AG04449 (cell line): ENCODE data around the gene C1orf56.
"Not testable (repeated sequence)": the region's sequence is repeated elsewhere in the genome, so short reads cannot be mapped to it uniquely, and the experiment has no call there.

Source experiments
- CTCF ChIA-PET: fragments of 350-600 bp; formaldehyde crosslinking; extraction: SDS; loops from one replicate; lab custom pipeline; 2021; ENCODE audit warnings: antibody characterized with exemption; lab: Yijun Ruan, JAX
- POLR2A ChIA-PET: fragments of 400-600, 350-600 bp; formaldehyde crosslinking; extraction: SDS; loops from one replicate; lab custom pipeline; 2020; ENCODE audit warnings: antibody characterized with exemption, inconsistent platforms; lab: Yijun Ruan, JAX
- DNase-seq: peaks from one replicate; pipeline ENCODE4 v3.0.0-alpha.2; 2010; ENCODE audit warnings: low read depth, low spot score
- H3K4me3 ChIP-seq: 2 replicates; pipeline ENCODE4 v1.5.1; 2011; ENCODE audit warnings: low read depth, mild to moderate bottlenecking, control low read depth, low read length
- CTCF ChIP-seq: IDR thresholded peaks from one replicate; pipeline ENCODE4 v1.5.1; 2011; ENCODE audit warnings: mild to moderate bottlenecking, moderate library complexity, low read length, control low read depth, inconsistent platforms; ENCODE audit not compliant: insufficient read depth; ENCODE audit errors: missing control alignments

Gene C1orf56

DNA sequence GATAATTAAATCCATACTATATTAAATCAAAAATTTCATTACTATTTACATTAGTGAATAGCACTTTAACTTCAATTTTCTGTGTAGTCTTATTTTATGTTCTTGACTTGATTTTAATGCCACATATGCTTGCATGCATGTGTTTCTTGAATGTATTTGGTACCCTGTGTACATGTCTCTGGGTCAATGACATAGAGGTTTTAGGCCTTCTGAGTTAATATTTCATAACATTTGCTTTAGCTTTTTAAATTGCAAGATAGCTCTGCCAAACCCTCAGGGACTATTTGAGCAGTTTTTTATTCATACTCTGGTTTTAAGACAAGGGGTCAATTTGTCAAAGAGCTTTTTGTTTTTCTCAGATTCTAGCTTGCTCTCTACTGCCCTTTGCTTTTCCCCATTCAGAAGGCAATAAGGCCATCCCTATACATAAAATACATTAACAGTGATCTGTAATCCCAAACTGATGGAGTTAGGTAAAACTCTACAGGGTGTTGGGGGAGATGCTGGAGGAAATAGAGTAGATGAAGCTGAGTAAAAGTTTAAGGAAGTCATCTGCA lies 17.6 kb downstream of the C1orf56 start:
- CTCF ChIA-PET = interaction anchor here (1.1 to 2.1 kb wide), 2 partner anchors 16 to 35 kb away, joined by 3 to 7 read pairs; no protein-coding TSS in a partner anchor
- H3K4me3 ChIP-seq = no peak overlapping the region

DNA sequence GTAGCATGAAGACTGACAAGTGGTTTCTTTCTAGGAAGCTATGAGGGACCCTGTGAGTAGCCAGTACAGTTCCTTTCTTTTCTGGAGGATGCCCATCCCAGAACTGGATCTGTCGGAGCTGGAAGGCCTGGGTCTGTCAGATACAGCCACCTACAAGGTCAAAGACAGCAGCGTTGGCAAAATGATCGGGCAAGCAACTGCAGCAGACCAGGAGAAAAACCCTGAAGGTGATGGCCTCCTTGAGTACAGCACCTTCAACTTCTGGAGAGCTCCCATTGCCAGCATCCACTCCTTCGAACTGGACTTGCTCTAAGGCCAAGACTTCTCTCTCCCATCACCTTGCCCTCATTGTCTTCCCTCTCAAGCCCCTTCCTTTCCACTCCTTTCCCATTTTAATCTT lies 19.6 kb downstream of the C1orf56 start:
- DNase-seq = no peak
- TF ChIP-seq CTCF = no peak
- ChIA-PET POLR2A (no interaction called here), CTCF (interaction anchor here (0.8 to 1.6 kb wide), 3 partner anchors 8 to 43 kb away, joined by 3 to 6 read pairs (median 4); partner anchors contain the start of gene CDC42SE1)
- H3K4me3 ChIP-seq = no peak overlapping the region

More for the DNA sequence above, 17.6 kb downstream of the C1orf56 start:
- POLR2A ChIA-PET = interaction anchor here (0.6 kb wide), 1 partner anchor 317 kb away, joined by 3 read pairs; no protein-coding TSS in a partner anchor
- TF ChIP-seq CTCF = no peak
- no peak for DNase-seq

DNA sequence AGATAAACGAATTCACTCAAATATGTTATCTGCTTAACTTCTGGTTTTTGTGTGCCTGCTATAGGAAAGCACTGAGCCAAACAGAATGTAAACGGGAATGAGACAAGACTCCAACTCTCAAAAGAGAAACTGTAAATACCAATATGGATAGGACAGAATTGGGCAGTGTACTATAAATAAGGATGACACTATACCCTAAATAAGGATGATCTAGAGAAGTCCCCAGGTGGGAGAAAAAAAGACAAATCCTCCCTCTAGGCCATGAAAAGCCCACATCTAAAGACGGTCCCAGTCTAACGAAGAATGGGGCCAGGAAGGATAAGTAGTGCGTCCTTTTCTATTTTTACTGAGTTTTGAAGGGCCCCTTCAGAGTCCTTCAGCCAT lies 21.5 kb downstream of the C1orf56 start:
- no peak overlapping the region for H3K4me3 ChIP-seq
- ChIA-PET POLR2A (no interaction called here), CTCF (no interaction called here)
- DNase-seq = no peak
- no peak for TF ChIP-seq CTCF

GRCh38 chr1:151070474-151071276 lies 23.1 kb downstream of the C1orf56 start, which contains the start of gene GABPB2:
GABPB2 (plus strand) TSS chr1:151070761; CDS start chr1:151088190, 17,429 bp downstream.
- peak; percentile 94 for TF ChIP-seq CTCF
- H3K4me3 ChIP-seq = peak within 1 kb of the TSS; percentile 80
- CTCF ChIA-PET = interaction anchor here (0.7 to 4.7 kb wide), 14 partner anchors 9 to 103 kb away, joined by 3 to 44 read pairs (median 4); partner anchors contain the start of genes C1orf56, CDC42SE1 and MLLT11
- POLR2A ChIA-PET = interaction anchor here (0.6 to 1.0 kb wide), 3 partner anchors 8 to 13 kb away, joined by 3 to 5 read pairs (median 3); partner anchors contain the start of gene CDC42SE1
- DNase-seq = peak; percentile 89

GRCh38 chr1:151072224-151072623 lies 24.7 kb downstream of the C1orf56 start:
- H3K4me3 ChIP-seq = no peak overlapping the region
- ChIA-PET POLR2A (no interaction called here), CTCF (interaction anchor here (0.8 to 4.7 kb wide), 14 partner anchors 11 to 93 kb away, joined by 3 to 44 read pairs (median 4); partner anchors contain the start of genes CDC42SE1, MLLT11 and TNFAIP8L2)
- no peak for TF ChIP-seq CTCF
- no peak for DNase-seq

- ChIA-PET CTCF (interaction anchor here (1.1 to 9.5 kb wide), 5 partner anchors 10 to 69 kb away, joined by 4 to 115 read pairs (median 7); partner anchors contain the start of gene GABPB2), POLR2A (no interaction called here)
- no peak overlapping the region for H3K4me3 ChIP-seq
- TF ChIP-seq CTCF = no peak
- no peak for DNase-seq
Measured at GRCh38 chr1:151085953-151086559, 38.5 kb downstream of the C1orf56 start.

DNA sequence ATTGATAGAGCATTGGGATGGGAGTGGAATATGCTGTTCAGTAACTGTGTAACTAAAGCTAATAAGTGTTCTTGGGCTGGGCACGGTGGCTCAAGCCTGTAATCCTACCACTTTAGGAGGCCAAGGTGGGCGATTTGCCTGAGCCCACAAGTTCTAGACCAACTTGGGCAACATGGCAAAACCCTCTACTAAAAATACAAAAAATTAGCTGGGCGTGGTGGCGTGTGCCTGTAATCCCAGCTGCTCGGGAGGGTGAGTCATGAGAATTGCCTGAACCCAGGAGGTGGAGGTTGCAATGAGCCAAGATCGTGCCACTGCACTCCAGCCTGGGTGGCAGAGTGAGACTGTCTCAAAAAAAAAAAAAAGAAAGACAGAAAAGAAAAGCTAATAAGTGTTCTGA lies 49.9 kb downstream of the C1orf56 start:
- CTCF ChIA-PET = interaction anchor here (0.8 to 16.8 kb wide), 12 partner anchors 10 to 243 kb away, joined by 3 to 412 read pairs (median 4); partner anchors contain the start of genes C1orf56, LYSMD1, SCNM1 and TNFAIP8L2
- not testable (repeated sequence) for H3K4me3 ChIP-seq, DNase-seq
- POLR2A ChIA-PET = interaction anchor here (0.7 kb wide), 1 partner anchor 302 kb away, joined by 3 read pairs; the partner anchor contains the start of gene PSMB4
